ENCODE results near the gene BPHL.
"Not testable (repeated sequence)": the region's sequence is repeated elsewhere in the genome, so short reads cannot be mapped to it uniquely, and the experiment has no call there.

DNA sequence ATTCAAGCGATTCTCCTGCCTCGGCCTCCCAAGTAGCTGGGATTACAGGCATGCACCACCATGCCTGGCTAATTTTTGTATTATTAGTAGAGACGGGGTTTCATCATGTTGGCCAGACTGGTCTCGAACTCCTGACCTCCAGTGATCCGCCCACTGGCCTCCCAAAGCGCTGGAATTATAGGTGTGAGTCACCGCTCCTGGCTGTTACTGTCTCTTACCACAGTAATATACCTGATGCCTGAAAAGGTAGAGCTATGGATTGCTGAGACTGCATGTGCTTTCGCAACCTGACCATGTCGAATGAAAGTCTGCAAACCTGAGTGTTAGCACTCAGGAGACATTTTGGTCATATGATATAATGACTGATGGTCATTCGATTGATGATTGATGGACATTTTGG, 70.7 kb downstream of the BPHL start:
- TF ChIP-seq, protein P1, sequence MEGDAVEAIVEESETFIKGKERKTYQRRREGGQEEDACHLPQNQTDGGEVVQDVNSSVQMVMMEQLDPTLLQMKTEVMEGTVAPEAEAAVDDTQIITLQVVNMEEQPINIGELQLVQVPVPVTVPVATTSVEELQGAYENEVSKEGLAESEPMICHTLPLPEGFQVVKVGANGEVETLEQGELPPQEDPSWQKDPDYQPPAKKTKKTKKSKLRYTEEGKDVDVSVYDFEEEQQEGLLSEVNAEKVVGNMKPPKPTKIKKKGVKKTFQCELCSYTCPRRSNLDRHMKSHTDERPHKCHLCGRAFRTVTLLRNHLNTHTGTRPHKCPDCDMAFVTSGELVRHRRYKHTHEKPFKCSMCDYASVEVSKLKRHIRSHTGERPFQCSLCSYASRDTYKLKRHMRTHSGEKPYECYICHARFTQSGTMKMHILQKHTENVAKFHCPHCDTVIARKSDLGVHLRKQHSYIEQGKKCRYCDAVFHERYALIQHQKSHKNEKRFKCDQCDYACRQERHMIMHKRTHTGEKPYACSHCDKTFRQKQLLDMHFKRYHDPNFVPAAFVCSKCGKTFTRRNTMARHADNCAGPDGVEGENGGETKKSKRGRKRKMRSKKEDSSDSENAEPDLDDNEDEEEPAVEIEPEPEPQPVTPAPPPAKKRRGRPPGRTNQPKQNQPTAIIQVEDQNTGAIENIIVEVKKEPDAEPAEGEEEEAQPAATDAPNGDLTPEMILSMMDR (IDR thresholded peaks at IDR 0.05): not testable (repeated sequence)
- not testable (repeated sequence) for TF ChIP-seq POLR2A (IDR thresholded peaks at IDR 0.05)

Measured in right lobe of liver (tissue), 4 donors.